Lung (tissue), 12 donors: ENCODE measurements around the gene BABAM2. TPM values are rescaled to one million over a fixed set of nuclear protein-coding genes. Genes with fewer than 3 reads are reported as not detected.

Source experiments
- ATAC-seq: fragments of 200-7000 bp; cut with Tn5 transposase; one replicate; pipeline ENCODE4 v1.9.1; 2020; ENCODE audit warnings: moderate number of reproducible peaks; ENCODE audit not compliant: insufficient read depth, low FRiP score
- DNase-seq, 3 donors: peaks; one replicate each; pipeline ENCODE4 v3.0.0-alpha.2; 2013 to 2017
- H3K27ac ChIP-seq, 2 donors: one replicate each; pipeline ENCODE4 v1.5.1; 2013; ENCODE audit warnings: mild to moderate bottlenecking in 2 of 2, moderate library complexity in 2 of 2, control low read depth in 1 of 2, inconsistent platforms in 1 of 2, low read depth in 1 of 2, low read length in 1 of 2
- H3K27me3 ChIP-seq, 3 donors: one replicate each; pipeline ENCODE4 v1.5.1; 2013; ENCODE audit warnings: low read length in 2 of 3; ENCODE audit not compliant: control insufficient read depth in 3 of 3, insufficient read depth in 3 of 3
- H3K36me3 ChIP-seq, 4 donors: one replicate each; pipeline ENCODE4 v1.5.1; 2013; ENCODE audit warnings: low read length in 4 of 4, mild to moderate bottlenecking in 1 of 4, moderate library complexity in 1 of 4; ENCODE audit not compliant: control insufficient read depth in 4 of 4, insufficient read depth in 4 of 4
- H3K4me1 ChIP-seq, 5 donors: one replicate each; pipeline ENCODE4 v1.5.1; 2013; ENCODE audit warnings: low read length in 5 of 5, mild to moderate bottlenecking in 2 of 5, moderate library complexity in 1 of 5; ENCODE audit not compliant: control insufficient read depth in 5 of 5, insufficient read depth in 5 of 5
- H3K4me3 ChIP-seq: one replicate; pipeline ENCODE4 v1.5.1; 2013; ENCODE audit warnings: mild to moderate bottlenecking, control low read depth, moderate library complexity
- H3K9ac ChIP-seq, 2 donors: one replicate each; pipeline ENCODE4 v1.5.1; 2013; ENCODE audit warnings: low read length in 2 of 2, control low read depth in 1 of 2; ENCODE audit not compliant: insufficient read depth in 1 of 2
- H3K9me3 ChIP-seq, 4 donors: one replicate each; pipeline ENCODE4 v1.5.1; 2013; ENCODE audit warnings: low read length in 3 of 4, mild to moderate bottlenecking in 1 of 4, moderate library complexity in 1 of 4; ENCODE audit not compliant: control insufficient read depth in 4 of 4, insufficient read depth in 3 of 4
- WGBS, 2 donors: extraction: QIAGEN DNeasy Blood & Tissue Kit; methylation state at CpG; one replicate each; pipeline ENCODE4 v1.1.7; 2013; 5-methylcytosine and 5-hydroxymethylcytosine counted together
- polyA plus RNA-seq, 2 donors: library from polyadenylated mRNA; stranded (reverse); fragments of 200-250 nt; gene quantifications; one replicate each; pipeline ENCODE4 v1.2.1, GENCODE V29; 2013
- total RNA-seq, 2 donors: library from RNA; depleted of rRNA in 1 of 2; stranded (reverse); fragments of >200 nt in 1 of 2; gene quantifications; one replicate each; pipeline ENCODE4 v1.2.1, GENCODE V29; 2014 to 2021
- TF ChIP-seq, protein P1 (sequence below): IDR thresholded peaks from 2 replicates; pipeline ENCODE4 v1.5.1; 2012; ENCODE audit warnings: mild to moderate bottlenecking; ENCODE audit errors: control extremely low read depth, extremely low read depth
- donor health status: control.
- donor health status: control.
- donor health status: Bipolar disorder and iron deficiency.
- donor health status: healthy.
- donor health status: DM: yes; HTN: yes; CAD: no.

Gene BABAM2
- total and polyA plus RNA-seq, 4 donors = 19.0 to 43.3 (median 33.7) TPM

DNA sequence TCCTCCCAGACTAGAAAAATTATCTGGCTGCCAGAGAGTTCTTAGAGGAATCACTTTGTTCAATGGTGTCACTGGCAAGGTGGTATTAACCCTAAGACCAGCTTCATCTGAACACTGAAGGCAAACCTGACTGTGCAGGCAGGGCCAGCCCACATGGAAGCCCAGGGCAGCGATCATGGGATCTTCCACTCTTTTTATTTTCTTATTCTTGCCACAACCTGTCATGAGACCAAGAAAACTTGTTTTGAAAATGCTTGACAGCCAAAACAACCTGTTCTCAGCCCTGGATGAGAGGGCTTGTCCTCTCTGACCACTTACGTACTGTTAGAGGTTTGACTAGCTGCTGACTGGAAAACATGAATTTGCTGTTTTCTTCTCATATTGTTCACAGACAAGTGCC is 426.9 kb downstream of the BABAM2 start:
- ATAC-seq (no peak), DNase-seq (no peak)
- Histone ChIP-seq H3K27me3 (no peaks in the 10 kb centered on the region), H3K4me3 (no peak overlapping the region), H3K9ac (no peak overlapping the region), H3K4me1 (peaks cover 0 to 6% (median 0%) of the 10 kb centered on the region in 5 donors), H3K9me3 (no peaks in the 10 kb centered on the region), H3K27ac (no peak overlapping the region), H3K36me3 (no peaks in the 10 kb centered on the region)
- WGBS, 2 donors = 96 to 97% methylated on average over 2 of the region's 2 CpGs
- TF ChIP-seq, protein P1, sequence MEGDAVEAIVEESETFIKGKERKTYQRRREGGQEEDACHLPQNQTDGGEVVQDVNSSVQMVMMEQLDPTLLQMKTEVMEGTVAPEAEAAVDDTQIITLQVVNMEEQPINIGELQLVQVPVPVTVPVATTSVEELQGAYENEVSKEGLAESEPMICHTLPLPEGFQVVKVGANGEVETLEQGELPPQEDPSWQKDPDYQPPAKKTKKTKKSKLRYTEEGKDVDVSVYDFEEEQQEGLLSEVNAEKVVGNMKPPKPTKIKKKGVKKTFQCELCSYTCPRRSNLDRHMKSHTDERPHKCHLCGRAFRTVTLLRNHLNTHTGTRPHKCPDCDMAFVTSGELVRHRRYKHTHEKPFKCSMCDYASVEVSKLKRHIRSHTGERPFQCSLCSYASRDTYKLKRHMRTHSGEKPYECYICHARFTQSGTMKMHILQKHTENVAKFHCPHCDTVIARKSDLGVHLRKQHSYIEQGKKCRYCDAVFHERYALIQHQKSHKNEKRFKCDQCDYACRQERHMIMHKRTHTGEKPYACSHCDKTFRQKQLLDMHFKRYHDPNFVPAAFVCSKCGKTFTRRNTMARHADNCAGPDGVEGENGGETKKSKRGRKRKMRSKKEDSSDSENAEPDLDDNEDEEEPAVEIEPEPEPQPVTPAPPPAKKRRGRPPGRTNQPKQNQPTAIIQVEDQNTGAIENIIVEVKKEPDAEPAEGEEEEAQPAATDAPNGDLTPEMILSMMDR = no peak

DNA sequence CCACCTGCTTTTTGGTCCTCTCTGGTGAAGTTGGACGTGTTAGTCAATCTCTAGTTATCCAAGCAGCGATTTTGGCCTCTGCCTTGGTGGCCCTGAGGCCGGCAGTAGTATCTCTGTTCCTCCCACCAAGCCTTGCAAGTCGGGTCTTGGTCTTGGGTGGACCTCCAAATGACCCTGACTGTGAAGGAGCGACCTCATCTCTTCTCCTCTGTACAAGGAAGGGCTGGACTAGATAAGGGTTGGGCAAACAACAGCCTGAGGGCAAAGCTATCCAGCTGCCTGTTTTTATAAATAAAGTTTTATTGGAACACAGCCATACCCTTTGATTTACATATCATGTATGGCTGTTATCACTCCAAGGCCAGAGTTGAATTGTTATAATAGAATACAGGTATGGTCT is 427.5 kb downstream of the BABAM2 start:
- WGBS, 2 donors = 94 to 96% methylated on average over 5 of the region's 5 CpGs
- H3K9ac ChIP-seq = no peak overlapping the region
- DNase-seq (no peak), ATAC-seq (no peak)
- no peaks in the 10 kb centered on the region for H3K9me3 ChIP-seq
- H3K27ac ChIP-seq = no peak overlapping the region
- H3K36me3 ChIP-seq = no peaks in the 10 kb centered on the region
- H3K27me3 ChIP-seq = no peaks in the 10 kb centered on the region
- H3K4me3 ChIP-seq = no peak overlapping the region
- peaks cover 0 to 4% (median 0%) of the 10 kb centered on the region in 5 donors for H3K4me1 ChIP-seq
- TF ChIP-seq, protein P1 = no peak

DNA sequence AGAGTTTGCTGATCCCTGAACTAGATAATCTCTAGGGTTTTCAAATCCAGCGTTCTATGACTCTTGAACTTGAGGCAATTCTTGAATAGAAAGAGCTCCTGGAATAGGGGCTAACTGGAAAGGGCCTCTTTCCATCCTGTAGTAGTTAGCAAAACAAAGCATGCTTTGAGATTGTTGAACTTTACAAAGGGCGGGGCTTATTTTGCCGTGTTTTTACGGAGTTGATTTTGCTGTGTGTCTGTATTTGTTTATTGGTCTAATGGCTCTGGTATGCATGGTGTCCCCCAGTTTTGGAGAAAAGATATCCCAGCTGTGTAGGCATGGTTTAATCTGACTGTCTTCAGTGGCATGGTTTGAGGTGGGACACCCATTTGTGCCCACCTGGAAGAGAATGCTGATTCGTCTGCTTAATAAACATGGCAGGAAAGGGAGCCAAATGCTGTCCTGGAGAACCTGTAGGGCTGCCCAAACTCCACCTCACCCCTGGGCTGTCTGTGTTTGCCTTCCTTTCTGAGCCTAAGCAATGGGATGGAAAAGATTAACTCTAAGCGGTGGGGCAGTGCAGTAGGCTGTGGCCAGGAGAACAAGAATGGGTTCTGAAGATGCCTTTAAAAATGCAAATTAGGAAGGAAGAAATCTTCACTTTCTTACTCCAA is 428.1 kb downstream of the BABAM2 start:
- no peaks in the 10 kb centered on the region for H3K9me3 ChIP-seq
- WGBS, 2 donors = 81 to 84% methylated on average over 6 of the region's 6 CpGs
- TF ChIP-seq, protein P1 = no peak
- H3K4me1 ChIP-seq = peaks cover 0 to 4% (median 0%) of the 10 kb centered on the region in 5 donors
- no peaks in the 10 kb centered on the region for H3K36me3 ChIP-seq
- no peak for DNase-seq
- no peak overlapping the region for H3K4me3 ChIP-seq
- no peak overlapping the region for H3K9ac ChIP-seq
- no peak overlapping the region for H3K27ac ChIP-seq
- no peak for ATAC-seq
- no peaks in the 10 kb centered on the region for H3K27me3 ChIP-seq
